HepG2 (cell line): Measurements from ENCODE around the gene PKD2L1. TPM values are rescaled to one million over a fixed set of nuclear protein-coding genes. Genes with fewer than 3 reads are reported as not detected.

Experiments
- ARNT2 ChIP-seq: sonication (generic); formaldehyde crosslinking; IDR thresholded peaks from 2 replicates; pipeline ENCODE4 v1.8.0; 2022; ENCODE audit warnings: mild to moderate bottlenecking, low read depth, missing genetic modification reagents, moderate library complexity
- CSRNP1 ChIP-seq: sonication (generic); formaldehyde crosslinking; IDR thresholded peaks from 2 replicates; pipeline ENCODE4 v1.8.1; 2023; ENCODE audit warnings: mild to moderate bottlenecking, missing genetic modification reagents
- E2F2 ChIP-seq: sonication (generic); formaldehyde crosslinking; IDR thresholded peaks from 2 replicates; pipeline ENCODE4 v1.4.0; 2020; ENCODE audit warnings: missing genetic modification reagents, borderline replicate concordance
- ETV5 ChIP-seq: IDR thresholded peaks from 2 replicates; pipeline ENCODE4 v1.6.1; 2018; ENCODE audit warnings: missing biosample characterization, missing genetic modification reagents, inconsistent platforms, borderline replicate concordance
- FOSL2 ChIP-seq: sonication (generic); formaldehyde crosslinking; IDR thresholded peaks from 2 replicates; pipeline ENCODE4 v1.4.0; 2020; ENCODE audit warnings: missing genetic modification reagents
- FOXC1 ChIP-seq: sonication (generic); formaldehyde crosslinking; IDR thresholded peaks from 2 replicates; pipeline ENCODE4 v1.8.0; 2022; ENCODE audit warnings: mild to moderate bottlenecking, missing genetic modification reagents, borderline replicate concordance
- FOXJ3 ChIP-seq: sonication (generic); formaldehyde crosslinking; IDR thresholded peaks from 2 replicates; pipeline ENCODE4 v1.4.0; 2020; ENCODE audit warnings: missing genetic modification reagents, mild to moderate bottlenecking, borderline replicate concordance
- MED1 ChIP-seq: sonication (generic); formaldehyde crosslinking; IDR thresholded peaks from 2 replicates; pipeline ENCODE4 v1.4.0; 2020; ENCODE audit warnings: missing genetic modification reagents
- MLLT10 ChIP-seq: sonication (generic); formaldehyde crosslinking; IDR thresholded peaks from 2 replicates; pipeline ENCODE4 v1.4.0; 2020; ENCODE audit warnings: missing genetic modification reagents
- NFE2L1 ChIP-seq: sonication (generic); formaldehyde crosslinking; IDR thresholded peaks from 2 replicates; pipeline ENCODE4 v1.4.0; 2020; ENCODE audit warnings: missing genetic modification reagents, mild to moderate bottlenecking, borderline replicate concordance
- NR1H2 ChIP-seq: sonication (generic); formaldehyde crosslinking; IDR thresholded peaks from 2 replicates; pipeline ENCODE4 v1.8.1; 2022; ENCODE audit warnings: low read depth, missing genetic modification reagents, borderline replicate concordance
- PATZ1 ChIP-seq: sonication (generic); formaldehyde crosslinking; IDR thresholded peaks from 2 replicates; pipeline ENCODE4 v1.4.0; 2020; ENCODE audit warnings: missing genetic modification reagents
- SIN3A ChIP-seq: IDR thresholded peaks from 2 replicates; pipeline ENCODE4 v1.6.1; 2011; ENCODE audit warnings: low read depth, mild to moderate bottlenecking, control low read depth, low read length, borderline replicate concordance
- SRY ChIP-seq: sonication (generic); formaldehyde crosslinking; IDR thresholded peaks from 2 replicates; pipeline ENCODE4 v1.8.0; 2022; ENCODE audit warnings: mild to moderate bottlenecking, missing genetic modification reagents
- ZBTB39 ChIP-seq: sonication (generic); formaldehyde crosslinking; IDR thresholded peaks from 2 replicates; pipeline ENCODE4 v1.5.0; 2020; ENCODE audit warnings: missing genetic modification reagents
- ZFP37 ChIP-seq: sonication (generic); formaldehyde crosslinking; IDR thresholded peaks from 2 replicates; pipeline ENCODE4 v1.4.0; 2020; ENCODE audit warnings: missing genetic modification reagents, borderline replicate concordance
- ZNF3 ChIP-seq: IDR thresholded peaks from 2 replicates; pipeline ENCODE4 v1.7.0; 2017; ENCODE audit warnings: inconsistent platforms
- ZNF30 ChIP-seq: sonication (generic); formaldehyde crosslinking; IDR thresholded peaks from 2 replicates; pipeline ENCODE4 v1.5.0; 2020; ENCODE audit warnings: mild to moderate bottlenecking, missing genetic modification reagents
- ZNF317 ChIP-seq: sonication (generic); formaldehyde crosslinking; IDR thresholded peaks from 2 replicates; pipeline ENCODE4 v1.5.0; 2020; ENCODE audit warnings: mild to moderate bottlenecking, missing genetic modification reagents
- ZNF510 ChIP-seq: sonication (generic); formaldehyde crosslinking; IDR thresholded peaks from 2 replicates; pipeline ENCODE4 v1.4.0; 2020; ENCODE audit warnings: low read depth, mild to moderate bottlenecking, missing genetic modification reagents
- ZNF546 ChIP-seq: sonication (generic); formaldehyde crosslinking; conservative IDR thresholded peaks from 2 replicates; pipeline ENCODE4 v1.8.1; 2023; ENCODE audit warnings: mild to moderate bottlenecking, missing genetic modification reagents
- ZNF550 ChIP-seq: sonication (generic); formaldehyde crosslinking; IDR thresholded peaks from 2 replicates; pipeline ENCODE4 v1.4.0; 2020; ENCODE audit warnings: mild to moderate bottlenecking, missing genetic modification reagents, borderline replicate concordance
- ZSCAN22 ChIP-seq: sonication (generic); formaldehyde crosslinking; IDR thresholded peaks from 2 replicates; pipeline ENCODE4 v1.4.0; 2020; ENCODE audit warnings: mild to moderate bottlenecking, missing genetic modification reagents
- polyA plus RNA-seq, 8 experiments: library from polyadenylated mRNA; depleted of rRNA in 3 of 8; stranded (reverse) in 7 of 8; unstranded in 1 of 8; fragments of >200 nt; fragmentation: Illumina TruSeq in 4 of 8; extraction: Trizol in 4 of 8; gene quantifications; 2 replicates each; pipeline versions ENCODE4 v1.2.1 to v1.2.3, GENCODE V29; 2011 to 2016; ENCODE audit warnings: low read depth in 4 of 8, missing spikeins in 1 of 8, mixed read lengths in 1 of 8; ENCODE audit not compliant: insufficient read depth in 1 of 8
- total RNA-seq, 5 experiments: library from RNA; depleted of rRNA; stranded (reverse); fragments of >200 nt; fragmentation: Illumina TruSeq; extraction: Trizol; gene quantifications; 2 replicates each; pipeline ENCODE4 v1.2.3, GENCODE V29; 2016; ENCODE audit warnings: low read depth in 1 of 5

Gene PKD2L1
- total and polyA plus RNA-seq, 2 of the 13 experiments (the other 11 are each of a cell fraction or from before 2014, with no cell fraction given), result 0.07 to 0.15 TPM

- TF ChIP-seq ZNF546 (CRISPR knock-in tag) (0 out of 2 replicates have a peak, but pooled peaks have one; percentile 27), ZNF510 (0 out of 2 replicates have a peak, but pooled peaks have one; percentile 6), ZNF317 (CRISPR knock-in tag) (no peak), ZNF3 (CRISPR knock-in tag) (no peak), FOXJ3 (CRISPR knock-in tag) (0 out of 2 replicates have a peak, but pooled peaks have one; percentile 4), MLLT10 (CRISPR knock-in tag) (no peak), CSRNP1 (CRISPR knock-in tag) (peak; percentile 7; the same call in 1 of the 2 replicates), ZBTB39 (peak; percentile 75; the same call in 1 of the 2 replicates), ZNF30 (CRISPR knock-in tag) (0 out of 2 replicates have a peak, but pooled peaks have one; percentile 27), E2F2 (CRISPR knock-in tag) (peak; percentile 67; the same call in 1 of the 2 replicates), ZNF550 (peak; percentile 88; the same call in 1 of the 2 replicates), SIN3A (peak; percentile 61; the same call in 1 of the 2 replicates), FOXC1 (CRISPR knock-in tag) (peak; percentile 14; the same call in 1 of the 2 replicates), ZFP37 (CRISPR knock-in tag) (0 out of 2 replicates have a peak, but pooled peaks have one; percentile 68), ARNT2 (peak; percentile 45; the same call in 1 of the 2 replicates), MED1 (CRISPR knock-in tag) (peak; percentile 95), ETV5 (CRISPR knock-in tag) (peak; percentile 80), PATZ1 (CRISPR knock-in tag) (peak; percentile 89), NR1H2 (peak; percentile 66; the same call in 1 of the 2 replicates), FOSL2 (CRISPR knock-in tag) (peak; percentile 43; the same call in 1 of the 2 replicates), SRY (peak; percentile 86; the same call in 1 of the 2 replicates), NFE2L1 (CRISPR knock-in tag) (no peak), ZSCAN22 (CRISPR knock-in tag) (no peak)
Observed at GRCh38 chr10:100346351-100346764, 16.3 kb upstream of the PKD2L1 start (continued).
